Stimulated activated CD8-positive, alpha-beta memory T cell treated with anti-CD3 and anti-CD28 coated beads, Interleukin-12 subunit alpha, Interleukin-12 subunit beta, amount 100 ng/mL, for 24 hours (primary cell): ENCODE data around the gene C1S.
"Not testable (repeated sequence)": the region's sequence is repeated elsewhere in the genome, so short reads cannot be mapped to it uniquely, and the experiment has no call there.

Source experiments
- DNase-seq: peaks from one replicate; pipeline ENCODE4 v3.0.0-alpha.2; 2020; ENCODE audit errors: extremely low read depth

The C1S gene

GRCh38 chr12:7060353-7060954, at the start of gene C1S:
Gene C1S, plus strand, starts transcription at chr12:7060718. Its CDS starts 1,195 bp downstream, at chr12:7061913.
- DNase-seq, result no peak

DNA sequence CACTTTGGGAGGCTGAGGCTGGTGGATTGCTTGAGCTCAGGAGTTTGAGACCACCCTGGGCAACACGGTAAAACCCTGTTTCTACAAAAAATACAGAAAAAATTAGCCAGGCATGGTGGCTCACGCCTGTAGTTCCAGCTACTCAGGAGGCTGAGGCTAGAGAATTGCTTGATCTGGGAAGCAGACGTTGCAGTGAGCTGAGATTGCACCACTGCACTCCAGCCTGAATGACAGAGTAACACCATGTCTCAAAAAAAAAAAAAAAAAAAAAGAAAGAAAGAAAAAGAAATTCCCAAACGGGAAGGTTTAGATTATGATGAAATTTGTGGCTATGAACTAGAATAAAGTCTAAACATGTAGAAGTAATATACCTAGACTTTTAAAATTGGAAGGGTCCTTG, 49.1 kb upstream of the C1S start:
- DNase-seq, result not testable (repeated sequence)

DNA sequence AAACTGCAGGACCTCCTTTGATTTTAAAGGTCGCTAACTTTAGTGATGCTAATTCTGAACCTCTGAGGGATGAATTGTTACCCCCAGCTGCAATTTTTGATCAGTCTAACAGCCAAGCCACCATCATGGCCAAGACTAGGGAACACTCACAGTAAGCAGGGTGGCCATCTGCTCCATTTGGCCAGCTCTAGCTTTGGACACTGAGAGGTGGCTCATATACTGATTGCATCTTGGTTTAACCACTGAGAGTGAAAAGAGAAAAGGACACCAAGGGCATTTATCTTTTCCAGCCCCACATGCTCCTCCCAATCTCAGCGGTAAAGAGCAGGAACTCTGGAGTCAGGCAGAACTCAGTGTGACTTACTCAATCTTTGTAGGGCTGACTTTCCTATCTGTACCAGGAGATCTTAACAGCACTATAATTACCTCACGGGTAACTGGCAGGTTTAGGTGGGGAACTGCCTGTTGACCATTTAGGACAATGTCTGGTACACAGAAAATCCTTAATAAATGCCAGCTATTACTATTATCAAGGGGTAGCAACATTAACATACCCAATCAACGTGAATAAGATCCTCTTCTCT, 48.4 kb upstream of the C1S start:
- DNase-seq, result no peak

GRCh38 chr12:7013101-7013500, 47.4 kb upstream of the C1S start:
- no peak for DNase-seq

DNA sequence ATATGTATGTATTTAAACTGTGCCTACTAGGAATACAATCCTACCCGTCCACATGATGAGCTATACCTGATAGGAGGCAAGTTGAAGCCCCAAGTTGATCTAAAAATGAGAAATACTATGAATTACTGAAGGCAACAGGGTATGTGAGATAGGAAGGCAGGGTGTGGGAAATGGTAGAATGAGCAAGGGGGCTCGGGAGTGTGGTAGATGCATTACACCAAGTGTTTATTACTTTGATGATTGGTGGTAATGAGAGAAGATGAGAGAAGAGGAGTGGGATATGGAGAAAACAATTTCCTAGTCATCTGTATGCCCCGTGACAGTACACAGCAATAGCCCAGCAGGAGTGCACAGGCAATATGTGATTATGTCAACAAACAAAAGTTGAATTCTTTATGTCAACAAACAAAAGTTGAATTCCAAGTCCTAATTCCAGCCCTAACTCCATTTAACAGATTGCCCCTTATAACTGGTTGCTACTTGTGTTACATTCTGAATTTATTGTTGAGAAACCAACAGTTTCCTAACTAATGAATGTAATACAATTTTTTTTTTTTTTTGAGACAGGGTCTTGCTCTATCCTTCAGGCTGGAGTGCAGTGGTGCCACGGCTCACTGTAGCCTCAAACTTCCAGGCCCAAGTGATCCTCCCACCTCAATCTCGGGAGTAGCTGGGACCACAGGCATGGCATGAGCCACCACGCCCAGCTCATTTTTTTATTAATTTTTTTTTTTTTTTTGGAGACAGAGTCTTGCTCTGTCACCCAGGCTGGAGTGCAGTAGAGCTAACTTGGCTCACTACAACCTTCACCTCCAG, 44.8 kb upstream of the C1S start:
- DNase-seq, result no peak

- no peak for DNase-seq
These were observed 43.5 kb upstream of the C1S start for GRCh38 chr12:7016958-7017571.

DNA sequence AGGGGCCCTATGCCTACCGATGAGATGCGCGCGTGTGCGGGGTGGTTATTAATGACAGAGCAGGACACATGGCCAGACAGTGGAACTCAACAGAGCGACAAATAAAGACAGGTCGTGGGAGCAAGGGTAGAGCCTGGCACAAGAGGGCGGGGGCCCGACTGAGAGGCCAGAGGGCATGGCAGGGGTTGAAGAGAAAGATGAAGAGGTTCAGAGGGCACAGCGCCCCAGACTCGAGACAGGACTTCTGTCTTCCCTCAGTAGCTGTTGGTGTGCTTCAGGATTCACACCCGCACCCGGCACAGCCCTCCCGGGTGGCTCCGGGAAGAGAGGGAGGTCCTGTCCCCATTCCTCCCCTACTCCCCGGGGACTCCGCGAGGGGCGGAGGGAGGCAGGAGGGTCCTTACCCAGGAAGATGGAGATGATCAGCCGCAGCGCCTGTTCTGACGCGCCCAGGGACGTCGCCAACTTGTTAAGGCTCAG, 42.6 kb upstream of the C1S start:
- no peak for DNase-seq

DNA sequence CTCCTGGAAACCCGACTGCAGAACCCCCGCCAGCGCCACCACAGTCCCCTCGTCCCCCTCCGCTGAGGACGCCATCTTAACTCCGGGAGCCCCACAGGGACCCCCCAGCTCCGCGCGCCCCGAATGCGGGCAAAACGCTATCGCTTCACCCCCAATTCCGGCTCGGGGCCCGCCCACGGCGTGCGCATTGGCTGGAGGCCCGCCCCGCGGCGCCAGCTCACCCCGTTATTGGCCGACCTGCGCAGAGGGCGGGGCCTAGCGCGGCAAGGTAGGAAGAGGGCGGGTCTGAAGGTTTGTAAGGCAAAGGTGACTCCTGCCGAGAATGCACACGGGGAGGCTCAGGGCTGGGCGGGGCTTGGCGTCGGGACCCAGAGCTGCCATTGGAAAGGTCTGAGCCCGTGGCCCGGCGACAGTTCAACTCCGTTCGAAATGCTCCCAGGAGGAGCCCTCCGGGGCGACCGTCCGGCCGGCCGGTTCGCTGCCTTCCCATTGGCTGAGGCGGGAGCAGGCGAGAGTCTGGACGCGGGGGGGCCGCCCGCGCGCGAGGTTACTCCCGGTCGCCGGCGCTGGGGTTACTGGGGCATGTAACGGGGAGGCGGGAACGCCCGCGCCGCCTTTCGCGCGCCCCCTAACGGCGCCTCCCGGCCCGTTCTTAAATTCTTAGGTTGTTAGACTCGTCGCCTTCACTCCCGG, 42.0 kb upstream of the C1S start, which contains the start of gene LPCAT3:
Gene LPCAT3 (minus strand): TSS at position 127 of the 693 bp plus-strand sequence. CDS start 52 bp downstream, at position 75.
- peak; percentile 93 for DNase-seq

- no peak for DNase-seq
These were observed 41.4 kb upstream of the C1S start for GRCh38 chr12:7019043-7019569.

DNA sequence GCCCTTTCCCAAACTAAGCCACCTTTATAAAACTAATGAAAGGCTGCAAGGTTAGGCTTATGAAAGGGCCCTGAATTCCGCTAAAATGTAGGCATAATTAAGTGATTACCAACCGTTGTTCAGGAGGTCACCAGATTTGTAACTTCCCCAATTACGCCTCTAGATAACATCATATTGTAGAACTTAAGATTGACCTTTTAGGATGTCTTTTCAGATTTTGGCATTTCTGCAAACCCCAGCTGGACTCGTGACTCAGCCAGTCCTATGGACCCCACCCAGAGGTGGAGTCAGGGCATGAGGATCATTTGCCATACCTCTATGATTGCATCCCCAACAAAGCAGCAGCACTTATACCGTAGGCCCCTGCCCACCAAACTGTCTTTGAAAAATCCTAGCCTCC, 38.6 kb upstream of the C1S start:
- DNase-seq, result no peak

DNA sequence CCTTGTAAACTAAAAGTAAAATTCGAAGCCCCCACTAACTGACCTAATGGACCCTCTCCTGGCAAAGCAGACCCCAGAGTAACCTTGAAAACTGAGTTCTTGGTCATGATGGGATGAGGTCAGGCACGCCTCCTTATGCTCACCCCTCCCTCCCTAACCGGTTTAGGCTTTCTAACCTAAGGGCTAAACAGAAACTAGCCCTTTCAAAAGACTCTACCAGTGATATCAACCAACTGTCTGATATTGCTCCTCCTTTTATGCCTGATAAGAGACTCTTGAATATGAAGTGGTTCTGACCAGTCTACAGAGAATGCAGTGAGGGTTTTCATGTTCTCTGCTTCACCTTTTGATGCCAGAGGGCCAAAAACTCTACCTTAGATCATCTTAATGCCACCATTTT, 37.4 kb upstream of the C1S start:
- no peak for DNase-seq

DNA sequence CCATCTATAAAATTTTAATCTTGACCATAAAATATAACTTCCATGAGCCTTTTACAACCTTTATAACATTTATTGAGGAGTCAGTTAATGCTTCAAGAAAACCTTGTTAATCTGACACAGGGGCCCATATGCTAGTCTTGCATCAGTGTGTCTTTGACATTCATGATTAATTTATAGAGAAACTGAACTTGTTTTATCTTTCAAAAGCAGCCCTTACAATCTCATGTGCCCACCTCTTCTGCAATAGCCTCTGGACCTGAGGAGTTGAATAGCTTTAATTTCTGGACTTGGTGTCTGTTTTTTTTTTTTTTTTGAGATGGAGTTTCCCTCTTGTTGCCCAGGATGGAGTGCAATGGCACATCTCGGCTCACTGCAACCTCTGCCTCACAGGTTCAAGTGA, 33.7 kb upstream of the C1S start:
- DNase-seq, result no peak

DNA sequence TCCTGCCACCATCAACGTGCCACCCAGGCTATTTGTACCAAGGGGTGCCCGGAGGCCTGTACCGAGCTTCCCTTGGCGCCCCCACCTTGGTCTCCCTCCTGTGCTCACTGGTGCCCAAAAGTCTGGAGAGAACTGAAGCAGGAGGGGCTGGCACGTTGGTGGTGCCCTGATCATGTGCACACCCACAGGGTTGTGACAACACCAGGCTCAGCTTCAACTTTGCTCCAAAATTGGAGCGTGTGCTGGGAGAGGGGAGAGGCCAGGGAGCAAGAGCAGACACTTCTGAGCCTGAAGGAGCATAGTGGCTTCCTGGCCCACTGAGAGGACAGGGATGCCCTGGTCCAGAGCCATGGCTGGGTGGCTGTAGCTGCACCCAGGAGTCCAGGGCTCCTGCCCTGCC, 29.2 kb upstream of the C1S start:
- DNase-seq, result no peak

GRCh38 chr12:7032990-7033389, 27.5 kb upstream of the C1S start:
- no peak for DNase-seq

DNA sequence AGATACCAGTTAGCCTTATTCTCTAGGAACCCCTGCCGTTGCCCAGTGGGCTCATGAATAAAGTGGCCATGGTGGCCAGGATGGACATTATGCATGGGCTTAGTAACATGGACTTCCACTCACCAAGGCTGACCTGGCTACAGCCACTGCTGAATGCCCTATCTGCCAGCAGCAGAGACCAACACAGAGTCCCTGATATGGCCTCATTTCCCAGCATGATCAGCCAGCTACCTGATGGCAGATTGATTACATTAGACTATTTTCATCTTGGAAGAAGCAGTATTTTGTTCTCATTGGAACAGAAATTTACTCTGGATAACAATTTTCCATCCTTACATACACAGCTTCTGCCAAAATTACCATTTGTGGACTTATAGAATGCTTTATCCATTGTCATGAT, 26.1 kb upstream of the C1S start:
- DNase-seq, result no peak

DNA sequence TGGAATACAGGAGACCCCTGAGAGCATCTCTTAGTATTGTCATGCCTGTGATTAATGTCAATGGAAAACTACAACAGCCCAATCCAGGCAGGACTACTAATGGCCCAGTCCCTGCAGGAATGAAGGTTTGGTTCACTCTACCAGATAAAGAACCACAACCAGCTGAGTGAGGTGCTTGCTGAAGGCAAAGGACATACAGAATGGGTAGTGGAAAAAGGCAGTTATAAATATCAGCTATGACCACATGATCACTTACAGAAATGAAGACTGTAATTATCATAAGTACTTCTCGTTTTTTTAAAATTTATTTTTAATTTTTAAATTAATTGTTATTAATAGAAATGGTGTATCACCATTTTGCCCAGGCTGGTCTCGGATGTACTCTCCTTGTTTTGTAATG, 25.1 kb upstream of the C1S start:
- no peak for DNase-seq

- not testable (repeated sequence) for DNase-seq
These were observed 23.1 kb upstream of the C1S start for GRCh38 chr12:7037411-7037810.

- no peak for DNase-seq
These were observed 21.9 kb upstream of the C1S start for GRCh38 chr12:7038591-7038990.

DNA sequence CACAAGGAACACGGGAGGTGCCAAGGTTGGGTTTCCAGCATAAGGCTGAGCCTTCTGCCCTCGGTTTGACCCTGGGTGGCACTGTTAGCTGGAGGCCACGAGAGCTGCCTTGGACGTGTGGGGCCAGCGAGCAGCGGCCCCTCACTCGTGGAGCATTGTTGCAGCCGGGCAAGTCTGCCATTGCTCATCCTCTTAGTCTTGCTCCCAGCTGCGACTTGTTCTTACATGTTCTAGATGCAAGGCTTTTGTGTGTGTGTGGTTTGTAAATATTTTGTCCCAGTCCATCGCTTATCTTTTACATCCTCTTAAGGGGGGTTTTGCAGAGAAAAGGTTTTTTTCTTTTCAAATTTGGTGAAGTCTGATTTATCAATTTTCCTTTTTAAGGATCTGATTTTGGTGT, 21.1 kb upstream of the C1S start:
- no peak for DNase-seq

- no peak for DNase-seq
These were observed 17.7 kb upstream of the C1S start for GRCh38 chr12:7042842-7043241.

GRCh38 chr12:7045913-7046312, 14.6 kb upstream of the C1S start:
- no peak for DNase-seq
